HL-60 (cell line): ENCODE measurements around the gene TTC23L.

Experiments used
- CTCF ChIP-seq: IDR thresholded peaks from one replicate; pipeline ENCODE4 v1.5.1; 2011; ENCODE audit warnings: low read length, control low read depth, inconsistent platforms; ENCODE audit not compliant: insufficient read depth
- GABPA ChIP-seq: IDR thresholded peaks from 2 replicates; pipeline ENCODE4 v1.6.1; 2012; ENCODE audit warnings: low read depth
- POLR2AphosphoS5 ChIP-seq: IDR thresholded peaks from 2 replicates; pipeline ENCODE4 v1.6.1; 2012; ENCODE audit warnings: low read depth
- REST ChIP-seq: IDR thresholded peaks from 2 replicates; pipeline ENCODE4 v1.6.1; 2012; ENCODE audit warnings: low read depth; ENCODE audit not compliant: insufficient replicate concordance

- TF ChIP-seq CTCF: no peak
- TF ChIP-seq REST: no peak
- no peak for TF ChIP-seq POLR2AphosphoS5
- no peak for TF ChIP-seq GABPA
Observed at GRCh38 chr5:34944460-34945047, 105.6 kb downstream of the TTC23L start.
